B cell (primary cell): ENCODE data around the gene NBPF1.
"Not testable (repeated sequence)": the region's sequence is repeated elsewhere in the genome, so short reads cannot be mapped to it uniquely, and the experiment has no call there.

Experiments
- CTCF ChIP-seq: fragments of 200-600 bp; IDR thresholded peaks from one replicate; pipeline ENCODE4 v1.8.0; 2022; ENCODE audit warnings: antibody characterized with exemption, mild to moderate bottlenecking
- EZH2 ChIP-seq: IDR thresholded peaks from 2 replicates; pipeline ENCODE4 v1.6.1; 2012; ENCODE audit warnings: borderline replicate concordance, low read depth, mild to moderate bottlenecking, moderate library complexity, low read length; ENCODE audit not compliant: insufficient read depth, poor library complexity, severe bottlenecking

GRCh38 chr1:16644482-16645270 lies 31.3 kb upstream of the NBPF1 start:
- TF ChIP-seq CTCF, result peak; percentile 78
- TF ChIP-seq EZH2, result not testable (repeated sequence)
